ENCODE measurements around the gene ARPC1B. TPM values are rescaled to one million over a fixed set of nuclear protein-coding genes. Genes with fewer than 3 reads are reported as not detected.
A peak's percentile ranks its signal among the peaks of the same experiment; 100 is the strongest.
"Not testable (repeated sequence)": the region's sequence is repeated elsewhere in the genome, so short reads cannot be mapped to it uniquely, and the experiment has no call there.

The ARPC1B gene
- total and polyA plus RNA-seq, 5 donors, result 35.5 to 65.1 (median 52.9) TPM

GRCh38 chr7:99418260-99418659 lies 43.7 kb downstream of the ARPC1B start:
- peak in 2 of 3 donors; percentile 7 to 16 for DNase-seq
- intact Hi-C loops (cut with DNase I), result no loop called here
- Histone ChIP-seq H3K27ac (ENCODE audit: low read length) (no peak overlapping the region), H3K4me3 (ENCODE audit: low read length) (no peak overlapping the region), H3K9me3 (ENCODE audit: control insufficient read depth, low read length) (no peaks in the 10 kb centered on the region), H3K4me1 (ENCODE audit: control insufficient read depth, insufficient read depth, low read length) (no peaks in the 10 kb centered on the region), H3K27me3 (ENCODE audit: control insufficient read depth, insufficient read depth) (no peaks in the 10 kb centered on the region)
- 86% methylated on average over 9 of the region's 9 CpGs for WGBS
- ATAC-seq, result peak in 1 of 2 donors; percentile 11

DNA sequence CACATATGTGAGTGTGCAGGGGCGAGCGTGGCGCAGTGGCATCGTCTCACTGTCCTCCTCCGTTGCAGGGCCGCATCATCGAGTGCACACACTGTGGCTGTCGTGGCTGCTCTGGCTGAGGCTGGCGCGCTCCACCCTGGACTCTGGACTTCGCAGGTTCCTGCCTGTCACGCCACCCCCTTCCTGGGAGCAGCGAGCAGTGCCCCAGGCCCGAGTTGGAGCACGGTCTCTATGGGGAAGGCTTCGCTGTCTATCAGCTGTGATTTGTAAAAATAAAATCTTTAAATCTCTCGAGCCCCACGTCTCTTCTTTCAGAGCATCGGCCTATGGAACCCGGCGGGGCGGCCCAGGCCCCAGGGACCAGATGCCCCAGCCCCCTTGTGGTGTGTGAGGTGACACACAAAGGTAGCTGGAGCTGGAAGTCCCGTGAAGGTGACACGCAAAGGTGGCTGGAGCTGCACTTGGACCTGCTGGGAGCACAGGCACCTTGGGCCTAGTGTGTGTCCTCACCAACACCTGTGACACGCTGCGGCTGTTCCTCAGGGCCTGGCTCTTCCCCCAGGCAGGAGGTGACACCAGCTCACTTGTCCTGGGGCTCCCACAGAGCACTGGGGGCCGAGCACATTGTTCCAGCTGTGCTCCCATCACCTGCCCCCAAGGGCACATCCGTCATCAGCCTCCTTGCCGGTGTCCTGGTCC lies 44.9 kb downstream of the ARPC1B start:
- no peaks in the 10 kb centered on the region for H3K4me1 ChIP-seq (ENCODE audit: control insufficient read depth, insufficient read depth, low read length)
- no peak overlapping the region for H3K4me3 ChIP-seq (ENCODE audit: low read length)
- no peak overlapping the region for H3K27ac ChIP-seq (ENCODE audit: low read length)
- ATAC-seq, result peak in 1 of 2 donors; percentile 5
- WGBS, result 87% methylated on average over 29 of the region's 29 CpGs
- no peaks in the 10 kb centered on the region for H3K9me3 ChIP-seq (ENCODE audit: control insufficient read depth, low read length)
- no peaks in the 10 kb centered on the region for H3K27me3 ChIP-seq (ENCODE audit: control insufficient read depth, insufficient read depth)
- peak in 2 of 3 donors; percentile 35 to 45 for DNase-seq
- intact Hi-C loops (cut with DNase I), result no loop called here

DNA sequence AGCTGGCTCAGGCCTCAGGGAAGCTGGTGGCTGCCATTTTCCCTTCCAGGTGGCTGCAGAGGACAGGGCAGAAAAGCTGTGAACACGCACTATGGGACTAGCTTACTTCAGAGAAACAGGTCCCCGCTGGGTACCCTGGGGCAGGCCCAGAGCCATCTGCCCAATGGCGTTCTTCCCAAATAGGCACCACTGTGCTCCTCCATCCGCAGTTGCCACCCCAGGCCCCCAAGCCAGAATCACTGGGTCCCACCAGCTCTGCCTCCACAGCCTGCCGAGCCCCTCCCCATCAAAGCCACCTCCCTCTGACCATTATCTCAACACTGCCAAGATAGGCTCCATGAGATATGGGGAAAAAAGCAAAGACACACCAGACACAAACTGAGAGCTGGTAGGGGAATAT lies 45.7 kb downstream of the ARPC1B start:
- Histone ChIP-seq H3K9me3 (ENCODE audit: control insufficient read depth, low read length) (no peaks in the 10 kb centered on the region), H3K4me1 (ENCODE audit: control insufficient read depth, insufficient read depth, low read length) (no peaks in the 10 kb centered on the region), H3K27me3 (ENCODE audit: control insufficient read depth, insufficient read depth) (no peaks in the 10 kb centered on the region), H3K27ac (ENCODE audit: low read length) (no peak overlapping the region), H3K4me3 (ENCODE audit: low read length) (no peak overlapping the region)
- DNase-seq (peak in 1 of 3 donors; percentile 31), ATAC-seq (no peak)
- 88% methylated on average over 5 of the region's 5 CpGs for WGBS
- intact Hi-C loops (cut with DNase I), result no loop called here

DNA sequence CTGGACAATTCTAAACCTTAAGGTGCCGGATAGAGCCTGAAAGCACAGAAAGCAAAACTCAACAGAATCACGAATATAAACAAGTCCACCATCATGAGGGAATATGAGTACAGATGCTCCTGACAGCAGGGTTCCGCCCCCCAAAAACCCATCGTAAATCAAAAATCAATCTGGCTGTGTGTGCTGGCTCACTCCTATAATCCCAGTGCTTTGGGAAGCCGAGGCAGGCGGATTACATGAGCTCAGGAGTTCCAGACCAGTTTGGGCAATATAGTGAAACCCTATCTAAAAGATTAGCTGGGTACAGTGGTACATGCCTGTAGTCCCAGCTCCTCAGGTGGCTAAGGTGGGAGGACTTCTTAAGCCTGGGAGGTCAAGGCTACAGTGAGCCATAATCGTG lies 46.5 kb downstream of the ARPC1B start:
- Histone ChIP-seq H3K27me3 (ENCODE audit: control insufficient read depth, insufficient read depth) (no peaks in the 10 kb centered on the region), H3K27ac (ENCODE audit: low read length) (no peak overlapping the region), H3K4me1 (ENCODE audit: control insufficient read depth, insufficient read depth, low read length) (no peaks in the 10 kb centered on the region), H3K4me3 (ENCODE audit: low read length) (no peak overlapping the region), H3K9me3 (ENCODE audit: control insufficient read depth, low read length) (no peaks in the 10 kb centered on the region)
- whole genome bisulfite sequencing, result 89% methylated on average over 7 of the region's 7 CpGs
- intact Hi-C loops (cut with DNase I), result no loop called here
- DNase-seq (peak in 1 of 3 donors; percentile 11), ATAC-seq (no peak)

DNA sequence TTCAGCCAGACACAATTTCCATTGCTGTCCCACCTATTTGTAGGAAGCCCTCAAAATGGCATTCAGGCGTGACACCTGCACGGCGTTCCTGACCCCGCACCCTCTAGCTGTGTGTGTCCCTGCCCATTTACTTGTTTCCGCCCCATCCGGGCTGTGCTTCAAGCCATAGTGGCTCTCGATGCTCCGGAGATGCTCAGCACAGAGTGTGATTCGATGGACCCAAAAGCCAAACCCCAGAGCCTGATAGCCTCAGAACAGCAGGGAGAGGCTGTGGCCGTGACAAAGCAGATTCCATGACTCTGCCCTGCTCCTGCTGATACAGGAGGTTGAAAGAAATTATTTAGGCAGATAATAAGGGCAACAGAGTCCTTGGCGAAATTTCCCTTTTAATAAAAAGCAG lies 47.7 kb downstream of the ARPC1B start:
- no peak overlapping the region for H3K27ac ChIP-seq (ENCODE audit: low read length)
- ATAC-seq (no peak), DNase-seq (peak in 1 of 3 donors; percentile 6)
- H3K9me3 ChIP-seq (ENCODE audit: control insufficient read depth, low read length), result no peaks in the 10 kb centered on the region
- intact Hi-C loops (cut with DNase I), result no loop called here
- H3K27me3 ChIP-seq (ENCODE audit: control insufficient read depth, insufficient read depth), result no peaks in the 10 kb centered on the region
- no peak overlapping the region for H3K4me3 ChIP-seq (ENCODE audit: low read length)
- WGBS, result 86% methylated on average over 11 of the region's 11 CpGs
- H3K4me1 ChIP-seq (ENCODE audit: control insufficient read depth, insufficient read depth, low read length), result no peaks in the 10 kb centered on the region

- no peak overlapping the region for H3K27ac ChIP-seq (ENCODE audit: low read length)
- intact Hi-C loops (cut with DNase I), result no loop called here
- no peaks in the 10 kb centered on the region for H3K27me3 ChIP-seq (ENCODE audit: control insufficient read depth, insufficient read depth)
- WGBS, result 77% methylated on average over 5 of the region's 5 CpGs
- H3K4me3 ChIP-seq (ENCODE audit: low read length), result no peak overlapping the region
- no peaks in the 10 kb centered on the region for H3K9me3 ChIP-seq (ENCODE audit: control insufficient read depth, low read length)
- DNase-seq (peak in 2 of 3 donors; percentile 5 to 30), ATAC-seq (no peak)
- no peaks in the 10 kb centered on the region for H3K4me1 ChIP-seq (ENCODE audit: control insufficient read depth, insufficient read depth, low read length)
These were observed 48.1 kb downstream of the ARPC1B start for GRCh38 chr7:99422625-99423024.

DNA sequence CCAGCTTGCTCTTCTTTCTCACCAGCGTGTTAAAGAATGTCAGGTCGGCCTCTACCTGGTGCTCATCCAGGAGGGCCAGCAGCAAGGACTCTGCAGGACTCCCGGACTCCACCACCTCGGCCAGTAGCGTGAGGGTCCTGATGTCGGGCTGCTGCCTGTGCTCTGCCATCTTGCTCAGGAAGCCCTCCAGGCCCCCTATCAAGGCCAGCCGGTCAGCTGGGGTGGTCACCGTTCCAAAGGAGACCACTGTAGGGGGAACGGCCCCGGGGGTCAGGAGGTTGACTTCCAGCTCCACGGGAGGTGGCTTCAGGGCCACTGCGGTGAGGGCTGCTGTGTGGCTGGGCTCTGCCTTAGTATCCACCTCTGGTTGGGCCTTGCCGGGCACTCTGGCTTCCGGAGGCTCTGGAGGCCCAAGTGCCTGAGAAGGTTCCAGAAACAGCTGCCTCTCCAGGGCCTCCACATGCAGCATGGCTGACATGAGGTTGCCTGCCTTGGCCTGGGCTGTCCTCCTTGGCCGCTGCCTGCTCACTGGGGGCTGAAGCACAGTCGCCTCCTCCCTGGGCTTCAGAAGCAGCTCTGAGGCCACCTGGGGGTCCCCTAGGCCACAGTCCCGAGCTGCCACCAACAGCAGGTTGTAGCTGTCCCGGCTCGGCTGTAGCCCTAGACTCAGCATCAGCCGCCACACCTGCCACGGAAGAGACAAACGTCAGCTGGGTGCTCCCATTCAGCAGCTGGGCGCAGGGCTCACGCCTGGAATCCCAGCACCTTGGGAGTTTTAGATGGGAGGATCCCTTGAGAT lies 50.6 kb downstream of the ARPC1B start:
- Histone ChIP-seq H3K9me3 (ENCODE audit: control insufficient read depth, low read length) (no peaks in the 10 kb centered on the region), H3K4me1 (ENCODE audit: control insufficient read depth, insufficient read depth, low read length) (no peaks in the 10 kb centered on the region), H3K4me3 (ENCODE audit: low read length) (no peak overlapping the region), H3K27ac (ENCODE audit: low read length) (no peak overlapping the region), H3K27me3 (ENCODE audit: control insufficient read depth, insufficient read depth) (no peaks in the 10 kb centered on the region)
- no peak for ATAC-seq
- 93% methylated on average over 24 of the region's 24 CpGs for WGBS
- peak in 1 of 3 donors; percentile 30 for DNase-seq
- intact Hi-C loops (cut with DNase I), result no loop called here

GRCh38 chr7:99428972-99429566 lies 54.5 kb downstream of the ARPC1B start:
- Histone ChIP-seq H3K27me3 (ENCODE audit: control insufficient read depth, insufficient read depth) (no peaks in the 10 kb centered on the region), H3K4me3 (ENCODE audit: low read length) (no peak overlapping the region), H3K4me1 (ENCODE audit: control insufficient read depth, insufficient read depth, low read length) (no peaks in the 10 kb centered on the region), H3K27ac (ENCODE audit: low read length) (no peak overlapping the region), H3K9me3 (ENCODE audit: control insufficient read depth, low read length) (no peaks in the 10 kb centered on the region)
- WGBS, result 80% methylated on average over 10 of the region's 10 CpGs
- intact Hi-C loops (cut with DNase I), result no loop called here
- DNase-seq, result peak in 1 of 3 donors; percentile 27
- ATAC-seq, result no peak

DNA sequence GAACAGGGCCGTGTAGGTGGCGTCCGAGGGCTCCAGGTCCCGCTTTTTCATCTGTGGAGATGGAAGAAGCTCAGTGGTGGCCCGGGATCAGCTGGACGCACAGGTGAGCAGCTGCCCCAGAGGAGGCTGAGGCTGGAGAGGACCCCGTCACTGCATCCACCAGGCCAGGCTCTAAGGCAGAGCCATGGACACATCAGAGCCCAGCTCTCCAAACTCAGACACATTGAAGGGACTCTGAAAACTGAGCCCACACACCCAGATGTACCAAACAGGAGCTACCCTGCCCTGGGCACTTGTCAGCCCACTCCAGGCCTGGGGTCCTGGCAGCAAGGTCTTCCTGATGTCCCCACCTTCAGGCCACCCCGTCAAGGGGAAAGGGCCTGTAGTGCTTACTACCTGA lies 55.2 kb downstream of the ARPC1B start:
- Histone ChIP-seq H3K9me3 (ENCODE audit: control insufficient read depth, low read length) (no peaks in the 10 kb centered on the region), H3K27me3 (ENCODE audit: control insufficient read depth, insufficient read depth) (no peaks in the 10 kb centered on the region), H3K4me3 (ENCODE audit: low read length) (no peak overlapping the region), H3K27ac (ENCODE audit: low read length) (no peak overlapping the region), H3K4me1 (ENCODE audit: control insufficient read depth, insufficient read depth, low read length) (no peaks in the 10 kb centered on the region)
- ATAC-seq, result peak in 1 of 2 donors; percentile 22
- intact Hi-C loops (cut with DNase I), result no loop called here
- DNase-seq, result peak in 1 of 3 donors; percentile 16
- WGBS, result 89% methylated on average over 8 of the region's 8 CpGs

DNA sequence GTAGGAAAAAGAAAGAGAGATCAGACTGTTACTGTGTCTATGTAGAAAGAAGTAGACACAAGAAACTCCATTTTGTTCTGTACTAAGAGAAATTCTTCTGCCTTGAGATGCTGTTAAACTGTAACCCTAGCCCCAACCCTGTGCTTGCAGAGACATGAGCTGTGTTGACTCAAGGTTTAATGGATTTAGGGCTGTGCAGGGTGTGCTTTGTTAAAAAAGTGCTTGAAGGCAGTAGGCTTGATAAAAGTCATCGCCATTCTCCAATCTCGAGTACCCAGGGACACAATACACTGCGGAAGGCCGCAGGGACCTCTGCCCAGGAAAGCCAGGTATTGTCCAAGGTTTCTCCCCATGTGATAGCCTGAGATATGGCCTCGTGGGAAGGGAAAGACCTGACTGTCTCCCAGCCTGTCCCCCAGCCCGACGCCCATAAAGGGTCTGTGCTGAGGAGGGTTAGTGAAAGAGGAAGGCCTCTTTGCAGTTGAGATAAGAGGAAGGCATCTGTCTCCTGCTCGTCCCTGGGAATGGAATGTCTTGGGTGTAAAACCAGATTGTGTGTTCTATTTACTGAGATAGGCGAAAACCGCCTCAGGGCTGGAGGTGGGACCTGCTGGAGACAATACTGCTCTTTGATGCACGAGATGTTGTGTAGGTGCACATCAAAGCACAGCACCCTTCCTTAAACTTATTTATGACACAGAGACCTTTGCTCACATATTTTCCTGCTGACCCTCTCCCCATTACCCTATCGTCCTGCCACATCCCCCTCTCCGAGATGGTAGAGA lies 57.4 kb downstream of the ARPC1B start:
- peak in 1 of 3 donors; percentile 7 for DNase-seq
- H3K27me3 ChIP-seq (ENCODE audit: control insufficient read depth, insufficient read depth); H3K4me1 ChIP-seq (ENCODE audit: control insufficient read depth, insufficient read depth, low read length); intact Hi-C loops (cut with DNase I); ATAC-seq; H3K27ac ChIP-seq (ENCODE audit: low read length); H3K9me3 ChIP-seq (ENCODE audit: control insufficient read depth, low read length); H3K4me3 ChIP-seq (ENCODE audit: low read length): not testable (repeated sequence)
- WGBS, result 67% methylated on average over 13 of the region's 13 CpGs
